ENCODE data around the gene GPX4. TPM values are rescaled to one million over a fixed set of nuclear protein-coding genes. Genes with fewer than 3 reads are reported as not detected.

GPX4 gene
- total RNA-seq, 1 donor from 2014 or later, result 387 TPM

DNA sequence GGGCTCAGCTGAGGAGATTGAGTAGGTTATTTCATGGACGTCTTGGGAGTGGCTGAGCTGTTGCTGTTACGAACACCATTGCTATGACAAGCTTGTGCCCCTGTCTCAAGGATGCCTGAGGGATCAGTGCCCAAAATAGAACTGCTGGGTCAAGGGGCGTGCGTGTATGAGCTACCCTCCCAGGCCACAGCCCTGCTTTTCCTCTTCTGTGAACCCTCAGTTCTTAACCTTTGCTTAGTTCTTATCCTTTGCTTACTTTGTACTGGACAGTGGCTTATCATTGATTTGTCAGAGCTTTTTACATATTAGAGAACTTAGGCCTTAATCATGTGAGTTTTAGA, 27.8 kb upstream of the GPX4 start:
- Histone ChIP-seq H3K4me1 (peaks cover 32% of the 10 kb centered on the region), H3K27me3 (no peaks in the 10 kb centered on the region), H3K27ac (peak overlapping the region; percentile 65), H3K36me3 (peaks cover 16% of the 10 kb centered on the region), H3K9me3 (no peaks in the 10 kb centered on the region), H3K4me3 (no peak overlapping the region)
- intact Hi-C loops (cut with DNase I), result no loop called here
- ATAC-seq (peak; percentile 2), DNase-seq (no peak)
- TF ChIP-seq, protein P1, sequence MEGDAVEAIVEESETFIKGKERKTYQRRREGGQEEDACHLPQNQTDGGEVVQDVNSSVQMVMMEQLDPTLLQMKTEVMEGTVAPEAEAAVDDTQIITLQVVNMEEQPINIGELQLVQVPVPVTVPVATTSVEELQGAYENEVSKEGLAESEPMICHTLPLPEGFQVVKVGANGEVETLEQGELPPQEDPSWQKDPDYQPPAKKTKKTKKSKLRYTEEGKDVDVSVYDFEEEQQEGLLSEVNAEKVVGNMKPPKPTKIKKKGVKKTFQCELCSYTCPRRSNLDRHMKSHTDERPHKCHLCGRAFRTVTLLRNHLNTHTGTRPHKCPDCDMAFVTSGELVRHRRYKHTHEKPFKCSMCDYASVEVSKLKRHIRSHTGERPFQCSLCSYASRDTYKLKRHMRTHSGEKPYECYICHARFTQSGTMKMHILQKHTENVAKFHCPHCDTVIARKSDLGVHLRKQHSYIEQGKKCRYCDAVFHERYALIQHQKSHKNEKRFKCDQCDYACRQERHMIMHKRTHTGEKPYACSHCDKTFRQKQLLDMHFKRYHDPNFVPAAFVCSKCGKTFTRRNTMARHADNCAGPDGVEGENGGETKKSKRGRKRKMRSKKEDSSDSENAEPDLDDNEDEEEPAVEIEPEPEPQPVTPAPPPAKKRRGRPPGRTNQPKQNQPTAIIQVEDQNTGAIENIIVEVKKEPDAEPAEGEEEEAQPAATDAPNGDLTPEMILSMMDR (IDR thresholded peaks at IDR 0.05), result no peak

DNA sequence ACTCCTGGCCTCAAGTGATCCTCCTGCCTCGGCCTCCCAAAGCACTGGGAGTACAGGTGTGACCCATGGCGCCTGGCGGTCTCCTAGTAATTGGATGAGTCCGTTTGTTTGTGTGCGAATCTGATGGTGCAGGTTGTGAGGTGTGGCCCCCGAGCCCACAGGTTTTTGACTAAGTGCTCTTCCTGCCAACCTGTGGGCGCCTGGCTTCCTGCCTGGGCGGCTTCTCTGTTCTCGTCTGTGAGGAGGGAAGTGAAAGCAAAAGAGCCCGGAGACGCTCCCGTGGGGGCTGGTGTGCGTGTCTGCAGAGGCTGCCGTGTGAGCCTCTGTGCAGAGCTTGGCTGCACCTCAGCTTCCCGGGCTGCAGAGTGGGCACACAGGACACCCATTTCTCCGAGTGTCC, 26.8 kb upstream of the GPX4 start:
- peaks cover 22% of the 10 kb centered on the region for H3K36me3 ChIP-seq
- peak overlapping the region; percentile 20 for H3K4me3 ChIP-seq

DNA sequence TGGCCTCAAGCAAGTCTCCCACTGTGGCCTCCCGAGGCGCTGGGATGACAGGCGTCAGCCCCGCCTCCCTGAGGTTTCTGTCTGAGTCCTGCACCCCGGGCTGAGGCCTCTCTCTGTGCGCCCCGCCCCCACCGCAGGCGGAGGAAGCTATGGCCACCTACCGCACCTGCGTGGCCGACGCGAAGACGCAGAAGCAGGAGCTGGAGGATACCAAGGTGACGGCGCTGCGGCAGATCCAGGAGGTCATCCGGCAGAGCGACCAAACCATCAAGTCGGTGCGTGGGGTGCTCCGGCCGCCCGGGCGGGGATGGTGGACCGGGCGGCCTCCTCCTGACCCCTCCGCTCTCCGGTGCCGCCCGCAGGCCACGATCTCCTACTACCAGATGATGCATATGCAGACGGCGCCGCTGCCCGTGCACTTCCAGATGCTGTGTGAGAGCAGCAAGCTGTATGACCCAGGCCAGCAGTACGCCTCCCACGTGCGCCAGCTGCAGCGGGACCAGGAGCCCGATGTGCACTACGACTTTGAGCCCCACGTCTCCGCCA, 24.2 kb upstream of the GPX4 start:
- Histone ChIP-seq H3K36me3 (peaks cover 40% of the 10 kb centered on the region), H3K27me3 (no peaks in the 10 kb centered on the region), H3K9me3 (no peaks in the 10 kb centered on the region), H3K27ac (no peak overlapping the region), H3K4me1 (peaks cover 38% of the 10 kb centered on the region), H3K4me3 (no peak overlapping the region)
- TF ChIP-seq, protein P1 (IDR thresholded peaks at IDR 0.05), result no peak
- intact Hi-C loops (cut with DNase I), result loop anchor here (10.0 kb wide), 1 partner anchor 45 kb away; no protein-coding TSS in a partner anchor
- no peak for ATAC-seq
- peak; percentile 72 for DNase-seq

More for the DNA sequence above, 26.8 kb upstream of the GPX4 start:
- ATAC-seq (peak; percentile 55), DNase-seq (peak; percentile 88)
- no peaks in the 10 kb centered on the region for H3K9me3 ChIP-seq
- TF ChIP-seq, protein P1 (IDR thresholded peaks at IDR 0.05), result no peak
- peak overlapping the region; percentile 65 for H3K27ac ChIP-seq
- H3K27me3 ChIP-seq, result no peaks in the 10 kb centered on the region
- intact Hi-C loops (cut with DNase I), result no loop called here
- peaks cover 35% of the 10 kb centered on the region for H3K4me1 ChIP-seq

DNA sequence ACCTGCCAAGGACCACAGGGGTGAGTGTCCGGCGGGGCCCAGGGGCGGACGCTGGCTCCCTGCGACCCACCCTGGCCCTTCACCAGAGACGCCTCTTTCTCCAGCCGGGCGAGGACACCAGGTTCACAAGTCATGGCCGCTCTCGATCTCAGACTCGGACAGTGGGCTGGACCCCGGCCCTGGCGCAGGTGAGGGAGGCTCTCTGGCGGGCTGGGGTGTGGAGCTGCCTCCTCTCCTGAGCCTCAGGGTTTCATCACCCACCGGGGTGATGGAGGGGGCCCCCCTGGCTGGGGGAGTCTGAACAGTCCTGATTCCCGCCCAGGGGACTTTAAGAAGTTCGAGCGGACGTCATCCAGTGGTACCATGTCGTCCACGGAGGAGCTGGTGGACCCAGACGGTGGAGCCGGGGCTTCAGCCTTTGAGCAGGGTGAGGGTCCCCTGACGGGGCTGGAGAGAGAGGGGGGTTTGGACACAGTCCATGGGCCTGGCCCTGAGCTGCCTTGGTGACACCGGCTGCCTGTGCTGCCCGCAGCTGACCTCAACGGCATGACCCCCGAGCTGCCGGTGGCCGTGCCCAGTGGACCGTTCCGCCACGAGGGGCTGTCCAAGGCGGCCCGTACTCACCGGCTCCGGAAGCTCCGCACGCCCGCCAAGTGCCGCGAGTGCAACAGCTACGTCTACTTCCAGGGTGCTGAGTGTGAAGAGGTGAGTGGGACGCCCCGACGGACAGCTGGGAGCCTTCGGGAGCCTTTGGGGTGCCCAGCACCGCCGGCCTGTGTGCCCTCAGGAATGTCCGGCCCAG, 23.2 kb upstream of the GPX4 start:
- H3K4me3 ChIP-seq, result no peak overlapping the region
- H3K4me1 ChIP-seq, result peaks cover 31% of the 10 kb centered on the region
- H3K36me3 ChIP-seq, result peaks cover 48% of the 10 kb centered on the region
- TF ChIP-seq, protein P1 (IDR thresholded peaks at IDR 0.05), result no peak
- intact Hi-C loops (cut with DNase I), result loop anchor here (10.0 kb wide), 1 partner anchor 46 kb away; no protein-coding TSS in a partner anchor
- no peaks in the 10 kb centered on the region for H3K9me3 ChIP-seq
- no peaks in the 10 kb centered on the region for H3K27me3 ChIP-seq
- no peak overlapping the region for H3K27ac ChIP-seq
- peak; percentile 66 for DNase-seq
- no peak for ATAC-seq

DNA sequence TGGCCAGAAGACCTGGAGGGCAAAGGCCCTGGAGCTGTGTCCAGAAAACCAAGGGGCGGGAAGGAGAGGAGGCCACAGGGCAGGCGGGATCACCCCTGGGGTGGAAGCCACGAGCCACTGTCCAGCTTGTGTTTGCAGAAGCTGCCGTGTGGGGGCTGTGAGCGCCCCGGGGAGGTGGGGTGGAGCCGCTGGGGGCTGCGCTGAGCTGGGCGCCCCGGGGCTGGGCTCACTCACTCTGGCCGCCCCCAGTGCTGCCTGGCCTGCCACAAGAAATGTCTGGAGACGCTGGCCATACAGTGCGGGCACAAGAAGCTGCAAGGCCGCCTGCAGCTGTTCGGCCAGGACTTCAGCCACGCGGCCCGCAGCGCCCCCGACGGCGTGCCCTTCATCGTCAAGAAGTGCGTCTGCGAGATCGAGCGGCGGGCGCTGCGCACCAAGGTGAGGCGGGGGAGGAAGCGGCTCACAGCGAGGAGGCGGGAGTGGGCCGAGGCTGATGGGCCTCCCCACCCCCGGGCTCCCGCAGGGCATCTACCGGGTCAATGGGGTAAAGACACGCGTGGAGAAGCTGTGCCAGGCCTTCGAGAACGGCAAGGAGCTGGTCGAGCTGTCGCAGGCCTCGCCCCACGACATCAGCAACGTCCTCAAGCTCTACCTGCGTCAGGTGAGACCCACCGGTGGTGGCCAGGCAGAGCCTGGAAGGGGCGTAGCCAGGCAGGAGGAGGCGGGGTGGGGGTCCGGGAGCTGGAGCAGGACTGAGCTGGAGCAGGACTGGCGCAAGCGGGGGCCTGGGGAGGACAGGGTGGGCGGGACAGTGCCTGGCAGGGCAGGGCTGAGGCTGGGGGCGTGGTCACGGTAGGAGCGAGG, 22.3 kb upstream of the GPX4 start:
- TF ChIP-seq, protein P1 (IDR thresholded peaks at IDR 0.05), result no peak
- no peak overlapping the region for H3K27ac ChIP-seq

More for the DNA sequence above, 22.3 kb upstream of the GPX4 start:
- no peak for ATAC-seq
- H3K4me3 ChIP-seq, result no peak overlapping the region
- peaks cover 58% of the 10 kb centered on the region for H3K36me3 ChIP-seq
- H3K9me3 ChIP-seq, result no peaks in the 10 kb centered on the region
- peaks cover 24% of the 10 kb centered on the region for H3K4me1 ChIP-seq
- DNase-seq, result peak; percentile 72
- H3K27me3 ChIP-seq, result no peaks in the 10 kb centered on the region
- intact Hi-C loops (cut with DNase I), result loop anchor here (10.0 kb wide), 1 partner anchor 47 kb away; no protein-coding TSS in a partner anchor

Measured in upper lobe of right lung (tissue), 1 donor.